HepG2 (cell line): ENCODE measurements around the gene IL22RA1. TPM values are rescaled to one million over a fixed set of nuclear protein-coding genes. Genes with fewer than 3 reads are reported as not detected.

Experiments
- ELF1 ChIP-seq: sonication (generic); formaldehyde crosslinking; IDR thresholded peaks from 2 replicates; pipeline ENCODE4 v1.4.0; 2020; ENCODE audit warnings: missing genetic modification reagents
- IKZF5 ChIP-seq: IDR thresholded peaks from 2 replicates; pipeline ENCODE4 v1.6.1; 2018; ENCODE audit warnings: missing genetic modification reagents, mild to moderate bottlenecking, missing compliant biosample characterization
- KAT8 ChIP-seq: IDR thresholded peaks from 2 replicates; pipeline ENCODE4 v1.6.1; 2016; ENCODE audit warnings: missing genetic modification reagents, missing compliant biosample characterization
- MAFK ChIP-seq, 2 experiments: IDR thresholded peaks in 1 of 2; conservative IDR thresholded peaks in 1 of 2; 2 replicates each; pipeline ENCODE4 v1.6.1; 2011; ENCODE audit warnings: improper control_type of control experiment in 2 of 2, low read length in 2 of 2
- MAZ ChIP-seq, 2 experiments: sonication (generic) in 1 of 2; formaldehyde crosslinking in 1 of 2; IDR thresholded peaks; 2 replicates each; pipeline versions ENCODE4 v1.5.0 to v1.6.1; 2012 to 2020; ENCODE audit warnings: low read depth in 2 of 2, mild to moderate bottlenecking in 2 of 2, borderline replicate concordance in 1 of 2, improper control_type of control experiment in 1 of 2, low read length in 1 of 2, missing genetic modification reagents in 1 of 2, moderate library complexity in 1 of 2
- MBD4 ChIP-seq: IDR thresholded peaks from 2 replicates; pipeline ENCODE4 v1.6.1; 2012; ENCODE audit warnings: low read length, inconsistent platforms, borderline replicate concordance
- NFIB ChIP-seq: sonication (generic); formaldehyde crosslinking; IDR thresholded peaks from 2 replicates; pipeline ENCODE4 v1.9.0; 2021; ENCODE audit warnings: missing genetic modification reagents, mild to moderate bottlenecking, borderline replicate concordance
- NR2F6 ChIP-seq, 2 experiments: IDR thresholded peaks; 2 replicates each; pipeline ENCODE4 v1.6.1; 2016; ENCODE audit warnings: antibody characterized with exemption in 1 of 2, mild to moderate bottlenecking in 1 of 2
- PPARG ChIP-seq: conservative IDR thresholded peaks from 2 replicates; pipeline ENCODE4 v1.6.1; 2016; ENCODE audit warnings: missing biosample characterization, missing genetic modification reagents
- RAD21 ChIP-seq: fragments of 450-650 bp; formaldehyde crosslinking; IDR thresholded peaks from 2 replicates; pipeline ENCODE4 v1.5.0; 2020; ENCODE audit warnings: mild to moderate bottlenecking
- SMC3 ChIP-seq: IDR thresholded peaks from 2 replicates; pipeline ENCODE4 v1.6.1; 2011; ENCODE audit warnings: low read length, improper control_type of control experiment
- SNAI1 ChIP-seq: sonication (generic); formaldehyde crosslinking; IDR thresholded peaks from 2 replicates; pipeline ENCODE4 v1.5.0; 2020; ENCODE audit warnings: mild to moderate bottlenecking, missing genetic modification reagents, borderline replicate concordance
- UBTF ChIP-seq: sonication (generic); formaldehyde crosslinking; IDR thresholded peaks from 2 replicates; pipeline ENCODE4 v1.4.0; 2020; ENCODE audit warnings: mild to moderate bottlenecking, missing genetic modification reagents
- ZFP41 ChIP-seq: sonication (generic); formaldehyde crosslinking; IDR thresholded peaks from 2 replicates; pipeline ENCODE4 v1.4.0; 2020; ENCODE audit warnings: mild to moderate bottlenecking, missing genetic modification reagents, borderline replicate concordance
- ZNF280D ChIP-seq: sonication (generic); formaldehyde crosslinking; IDR thresholded peaks from 2 replicates; pipeline ENCODE4 v1.5.1; 2020; ENCODE audit warnings: mild to moderate bottlenecking, missing genetic modification reagents
- ZNF512 ChIP-seq: sonication (generic); formaldehyde crosslinking; IDR thresholded peaks from 2 replicates; pipeline ENCODE4 v1.4.0; 2020; ENCODE audit warnings: mild to moderate bottlenecking, missing genetic modification reagents
- polyA plus RNA-seq, 8 experiments: library from polyadenylated mRNA; depleted of rRNA in 3 of 8; stranded (reverse) in 7 of 8; unstranded in 1 of 8; fragments of >200 nt; fragmentation: Illumina TruSeq in 4 of 8; extraction: Trizol in 4 of 8; gene quantifications; 2 replicates each; pipeline versions ENCODE4 v1.2.1 to v1.2.3, GENCODE V29; 2011 to 2016; ENCODE audit warnings: low read depth in 4 of 8, missing spikeins in 1 of 8, mixed read lengths in 1 of 8; ENCODE audit not compliant: insufficient read depth in 1 of 8
- total RNA-seq, 5 experiments: library from RNA; depleted of rRNA; stranded (reverse); fragments of >200 nt; fragmentation: Illumina TruSeq; extraction: Trizol; gene quantifications; 2 replicates each; pipeline ENCODE4 v1.2.3, GENCODE V29; 2016; ENCODE audit warnings: low read depth in 1 of 5
- TF ChIP-seq, protein P1 (sequence below): sonication (generic); formaldehyde crosslinking; conservative IDR thresholded peaks from 2 replicates; pipeline ENCODE4 v1.8.0; 2022; ENCODE audit warnings: low read depth, missing genetic modification reagents

The IL22RA1 gene
- total and polyA plus RNA-seq, 2 of the 13 experiments (the other 11 are each of a cell fraction or from before 2014, with no cell fraction given), result 4.4 to 10.2 TPM

DNA sequence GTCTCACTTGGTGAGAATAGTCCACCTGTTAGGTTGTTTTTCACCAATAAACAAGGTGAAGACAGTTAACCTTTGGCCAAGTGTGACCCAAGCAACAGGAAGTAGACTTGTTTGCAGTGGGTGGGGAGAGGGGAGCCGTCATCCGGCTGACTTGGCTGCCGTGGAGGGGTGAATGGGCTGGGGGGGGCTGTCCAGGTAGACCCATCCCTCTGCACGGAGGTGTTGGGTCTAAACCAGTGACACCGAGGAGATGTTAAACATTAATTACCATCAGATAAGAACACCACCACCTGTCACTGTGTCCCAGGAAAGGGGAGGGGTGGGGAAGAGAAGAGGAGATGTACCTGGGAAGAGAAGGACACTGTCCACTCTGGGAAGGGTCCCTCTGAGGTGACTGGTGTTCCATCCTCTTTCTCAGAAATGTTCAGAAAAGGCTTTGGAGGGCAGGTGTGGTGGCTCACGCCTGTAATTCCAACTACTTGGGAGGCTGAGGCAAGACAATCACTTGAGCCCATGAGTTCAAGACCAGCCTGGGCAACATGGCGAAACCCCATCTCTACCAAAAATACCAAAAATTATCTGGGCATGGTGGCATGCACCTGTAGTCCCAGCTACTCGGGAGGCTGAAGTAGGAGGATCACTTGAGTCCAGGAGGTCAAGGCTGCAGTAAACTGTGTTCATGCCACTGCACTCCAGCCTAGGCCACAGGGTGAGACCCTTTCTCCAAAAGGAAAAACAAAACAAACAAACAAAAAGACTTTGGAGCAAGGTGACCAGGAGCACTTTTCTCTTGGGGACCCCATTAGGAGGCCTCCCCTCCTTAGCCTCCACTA is 24.3 kb downstream of the IL22RA1 start (continued):
- no peak for TF ChIP-seq ZNF512 (CRISPR knock-in tag)
- TF ChIP-seq, protein P1, sequence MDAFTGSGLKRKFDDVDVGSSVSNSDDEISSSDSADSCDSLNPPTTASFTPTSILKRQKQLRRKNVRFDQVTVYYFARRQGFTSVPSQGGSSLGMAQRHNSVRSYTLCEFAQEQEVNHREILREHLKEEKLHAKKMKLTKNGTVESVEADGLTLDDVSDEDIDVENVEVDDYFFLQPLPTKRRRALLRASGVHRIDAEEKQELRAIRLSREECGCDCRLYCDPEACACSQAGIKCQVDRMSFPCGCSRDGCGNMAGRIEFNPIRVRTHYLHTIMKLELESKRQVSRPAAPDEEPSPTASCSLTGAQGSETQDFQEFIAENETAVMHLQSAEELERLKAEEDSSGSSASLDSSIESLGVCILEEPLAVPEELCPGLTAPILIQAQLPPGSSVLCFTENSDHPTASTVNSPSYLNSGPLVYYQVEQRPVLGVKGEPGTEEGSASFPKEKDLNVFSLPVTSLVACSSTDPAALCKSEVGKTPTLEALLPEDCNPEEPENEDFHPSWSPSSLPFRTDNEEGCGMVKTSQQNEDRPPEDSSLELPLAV, result no peak
- no peak for TF ChIP-seq MBD4
- no peak for TF ChIP-seq KAT8 (CRISPR knock-in tag)
- peak; percentile 73 for TF ChIP-seq ELF1 (CRISPR knock-in tag)
- TF ChIP-seq UBTF (CRISPR knock-in tag), result no peak
- TF ChIP-seq PPARG, result peak; percentile 97
- peak; percentile 36; the same call in 1 of the 2 replicates for TF ChIP-seq ZNF280D (CRISPR knock-in tag)
- no peak for TF ChIP-seq MAFK (conservative IDR thresholded peaks at IDR 0.05 in 1 of 2, IDR thresholded peaks at IDR 0.05 in 1 of 2; ENCODE audit: low read length in 2 of 2)
- no peak for TF ChIP-seq SNAI1 (CRISPR knock-in tag)
- no peak for TF ChIP-seq ZFP41 (CRISPR knock-in tag)
- no peak for TF ChIP-seq NFIB
- no peak for TF ChIP-seq SMC3
- TF ChIP-seq RAD21, result no peak
- peak; percentile 9; the same call in 1 of the 2 replicates for TF ChIP-seq IKZF5
- TF ChIP-seq NR2F6 (IDR thresholded peaks at IDR 0.05), result peak; percentile 80
- TF ChIP-seq NR2F6 (CRISPR knock-in tag; IDR thresholded peaks at IDR 0.05), result peak; percentile 91
- no peak for TF ChIP-seq MAZ (IDR thresholded peaks at IDR 0.05; ENCODE audit: borderline replicate concordance, low read depth, low read length)
- TF ChIP-seq MAZ (CRISPR knock-in tag; IDR thresholded peaks at IDR 0.05; ENCODE audit: low read depth), result 0 out of 2 replicates have a peak, but pooled peaks have one; percentile 37
